Neural progenitor cell (in vitro differentiated cells): ENCODE measurements around the gene TXK. TPM values are rescaled to one million over a fixed set of nuclear protein-coding genes. Genes with fewer than 3 reads are reported as not detected.

Source experiments
- DNase-seq: peaks from one replicate; pipeline ENCODE4 v3.0.0-alpha.2; 2016; ENCODE audit warnings: low spot score
- H2AFZ ChIP-seq: fragments of 200-600 bp; sonication (generic); replicated peaks from 2 replicates; pipeline ENCODE4 v1.6.1; 2016; ENCODE audit warnings: antibody characterized with exemption
- H3F3A ChIP-seq: fragments of 200-600 bp; sonication (generic); 2 replicates; pipeline ENCODE4 v1.6.1; 2016; ENCODE audit warnings: antibody characterized with exemption, low read depth
- H3K27ac ChIP-seq: fragments of 200-600 bp; sonication (generic); 2 replicates; pipeline ENCODE4 v1.5.1; 2016; ENCODE audit warnings: mild to moderate bottlenecking
- H3K27me3 ChIP-seq: fragments of 200-600 bp; sonication (generic); 2 replicates; pipeline ENCODE4 v1.6.1; 2016; ENCODE audit warnings: mild to moderate bottlenecking, moderate library complexity
- H3K36me3 ChIP-seq: fragments of 200-600 bp; sonication (generic); 2 replicates; pipeline ENCODE4 v1.5.1; 2016
- H3K4me1 ChIP-seq: fragments of 200-600 bp; sonication (generic); 2 replicates; pipeline ENCODE4 v1.6.1; 2016; ENCODE audit warnings: mixed run types
- H3K4me2 ChIP-seq: fragments of 200-600 bp; sonication (generic); 2 replicates; pipeline ENCODE4 v1.6.1; 2016
- H3K4me3 ChIP-seq: fragments of 200-600 bp; sonication (generic); 2 replicates; pipeline ENCODE4 v1.5.1; 2016
- H3K79me2 ChIP-seq: fragments of 200-600 bp; sonication (generic); 2 replicates; pipeline ENCODE4 v1.6.1; 2016; ENCODE audit warnings: low read depth
- H3K9ac ChIP-seq: fragments of 200-600 bp; sonication (generic); 2 replicates; pipeline ENCODE4 v1.6.1; 2016
- H3K9me3 ChIP-seq: fragments of 200-600 bp; sonication (generic); 2 replicates; pipeline ENCODE4 v1.5.1; 2016; ENCODE audit warnings: low read depth
- H4K20me1 ChIP-seq: fragments of 200-600 bp; sonication (generic); 2 replicates; pipeline ENCODE4 v1.6.1; 2016; ENCODE audit warnings: low read depth
- H3K27ac Mint-ChIP-seq: 3 replicates; pipeline ENCODE4 v1.8.0; 2021; ENCODE audit warnings: mixed read lengths
- H3K27me3 Mint-ChIP-seq: 2 replicates; pipeline ENCODE4 v1.8.0; 2022; ENCODE audit warnings: low read depth, mild to moderate bottlenecking, inconsistent platforms, moderate library complexity, mixed read lengths; ENCODE audit not compliant: insufficient read depth
- H3K36me3 Mint-ChIP-seq: 3 replicates; pipeline ENCODE4 v1.8.0; 2021; ENCODE audit warnings: mixed read lengths
- H3K4me1 Mint-ChIP-seq: 3 replicates; pipeline ENCODE4 v1.8.0; 2021; ENCODE audit warnings: mixed read lengths
- H3K4me3 Mint-ChIP-seq: 3 replicates; pipeline ENCODE4 v1.8.0; 2021; ENCODE audit warnings: mild to moderate bottlenecking, moderate library complexity, mixed read lengths
- H3K9me3 Mint-ChIP-seq: 3 replicates; pipeline ENCODE4 v1.8.0; 2020; ENCODE audit warnings: mixed read lengths
- EZH2 ChIP-seq: fragments of 200-600 bp; sonication (generic); IDR thresholded peaks from 2 replicates; pipeline ENCODE4 v1.6.1; 2017; ENCODE audit warnings: antibody characterized with exemption, mild to moderate bottlenecking, moderate library complexity
- EZH2phosphoT487 ChIP-seq: fragments of 200-600 bp; sonication (generic); IDR thresholded peaks from 2 replicates; pipeline ENCODE4 v1.6.1; 2017; ENCODE audit warnings: antibody characterized with exemption
- total RNA-seq: library from RNA; depleted of rRNA; stranded (reverse); fragments of >200 nt; gene quantifications from 2 replicates; pipeline ENCODE4 v1.2.3, GENCODE V29; 2015; ENCODE audit warnings: low replicate concordance
- TF ChIP-seq, protein P1 (sequence below): fragments of 200-600 bp; sonication (generic); IDR thresholded peaks from 2 replicates; pipeline ENCODE4 v1.5.1; 2017; ENCODE audit warnings: antibody characterized with exemption, mild to moderate bottlenecking

TXK gene
- total RNA-seq, 1 donor from 2014 or later, result not detected

DNA sequence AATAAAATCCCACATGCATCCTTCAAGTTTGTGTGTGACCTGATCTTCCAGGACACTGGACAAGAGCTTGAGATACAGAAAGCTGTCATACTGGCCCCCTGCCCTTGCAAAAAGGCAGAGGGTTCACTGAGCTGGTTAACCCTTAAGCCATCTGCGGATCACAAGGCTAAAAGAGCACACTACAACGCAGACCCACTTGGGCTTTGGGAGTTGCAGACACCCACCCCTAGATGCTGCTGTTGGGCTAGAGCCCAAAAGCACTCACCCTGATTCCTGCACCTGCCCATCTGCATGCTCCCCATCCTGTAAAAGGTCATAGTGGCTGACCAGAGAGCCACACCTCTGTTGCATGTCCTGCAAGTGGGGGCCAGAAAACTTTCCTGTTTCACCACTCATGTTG is 51.1 kb downstream of the TXK start:
- H3F3A ChIP-seq, result no peaks in the 10 kb centered on the region
- H3K4me3 Mint-ChIP-seq, result no peak overlapping the region

DNA sequence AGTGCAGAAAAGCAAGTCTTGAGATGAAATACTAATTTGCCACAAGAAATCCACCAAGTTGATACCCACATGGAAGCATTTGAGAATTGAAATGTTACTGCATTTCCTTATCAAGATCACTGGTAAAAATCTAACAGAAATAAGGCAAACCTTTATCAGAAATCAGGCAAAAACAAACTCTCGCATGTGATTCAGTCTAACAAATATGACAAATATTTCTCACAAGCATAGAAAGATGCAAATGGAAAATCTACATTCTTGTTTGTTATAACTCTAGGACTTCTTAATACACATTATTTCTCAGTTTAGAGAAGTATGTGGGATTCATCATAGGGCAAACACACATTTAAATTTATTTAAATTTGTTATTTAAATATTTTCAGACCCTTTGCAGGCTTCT is 52.9 kb downstream of the TXK start:
- Histone ChIP-seq H3K79me2 (no peaks in the 10 kb centered on the region), H2AFZ (no peak overlapping the region), H3K27ac (no peak overlapping the region), H3K36me3 (no peaks in the 10 kb centered on the region), H3K4me3 (no peak overlapping the region), H3K4me1 (no peaks in the 10 kb centered on the region), H3K9ac (no peak overlapping the region), H3K4me2 (no peak overlapping the region), H4K20me1 (no peaks in the 10 kb centered on the region), H3F3A (no peaks in the 10 kb centered on the region), H3K9me3 (no peaks in the 10 kb centered on the region), H3K27me3 (no peaks in the 10 kb centered on the region)
- Mint-ChIP-seq H3K4me3 (no peak overlapping the region), H3K4me1 (no peaks in the 10 kb centered on the region), H3K9me3 (no peaks in the 10 kb centered on the region), H3K27ac (no peak overlapping the region), H3K36me3 (no peaks in the 10 kb centered on the region), H3K27me3 (no peaks in the 10 kb centered on the region)
- TF ChIP-seq EZH2phosphoT487 (no peak), EZH2 (no peak)
- TF ChIP-seq, protein P1, sequence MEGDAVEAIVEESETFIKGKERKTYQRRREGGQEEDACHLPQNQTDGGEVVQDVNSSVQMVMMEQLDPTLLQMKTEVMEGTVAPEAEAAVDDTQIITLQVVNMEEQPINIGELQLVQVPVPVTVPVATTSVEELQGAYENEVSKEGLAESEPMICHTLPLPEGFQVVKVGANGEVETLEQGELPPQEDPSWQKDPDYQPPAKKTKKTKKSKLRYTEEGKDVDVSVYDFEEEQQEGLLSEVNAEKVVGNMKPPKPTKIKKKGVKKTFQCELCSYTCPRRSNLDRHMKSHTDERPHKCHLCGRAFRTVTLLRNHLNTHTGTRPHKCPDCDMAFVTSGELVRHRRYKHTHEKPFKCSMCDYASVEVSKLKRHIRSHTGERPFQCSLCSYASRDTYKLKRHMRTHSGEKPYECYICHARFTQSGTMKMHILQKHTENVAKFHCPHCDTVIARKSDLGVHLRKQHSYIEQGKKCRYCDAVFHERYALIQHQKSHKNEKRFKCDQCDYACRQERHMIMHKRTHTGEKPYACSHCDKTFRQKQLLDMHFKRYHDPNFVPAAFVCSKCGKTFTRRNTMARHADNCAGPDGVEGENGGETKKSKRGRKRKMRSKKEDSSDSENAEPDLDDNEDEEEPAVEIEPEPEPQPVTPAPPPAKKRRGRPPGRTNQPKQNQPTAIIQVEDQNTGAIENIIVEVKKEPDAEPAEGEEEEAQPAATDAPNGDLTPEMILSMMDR, result no peak
- no peak for DNase-seq

More for the DNA sequence above, 51.1 kb downstream of the TXK start:
- Mint-ChIP-seq H3K9me3 (no peaks in the 10 kb centered on the region), H3K4me1 (no peaks in the 10 kb centered on the region), H3K36me3 (no peaks in the 10 kb centered on the region), H3K27me3 (no peaks in the 10 kb centered on the region), H3K27ac (no peak overlapping the region)
- H3K4me3 ChIP-seq, result no peak overlapping the region
- no peaks in the 10 kb centered on the region for H3K4me1 ChIP-seq
- no peaks in the 10 kb centered on the region for H3K27me3 ChIP-seq
- H3K4me2 ChIP-seq, result no peak overlapping the region
- H4K20me1 ChIP-seq, result no peaks in the 10 kb centered on the region
- no peaks in the 10 kb centered on the region for H3K9me3 ChIP-seq
- H3K27ac ChIP-seq, result no peak overlapping the region
- H2AFZ ChIP-seq, result no peak overlapping the region
- no peak for DNase-seq
- no peaks in the 10 kb centered on the region for H3K79me2 ChIP-seq
- TF ChIP-seq, protein P1, result no peak
- TF ChIP-seq EZH2 (no peak), EZH2phosphoT487 (no peak)
- no peaks in the 10 kb centered on the region for H3K36me3 ChIP-seq
- H3K9ac ChIP-seq, result no peak overlapping the region

DNA sequence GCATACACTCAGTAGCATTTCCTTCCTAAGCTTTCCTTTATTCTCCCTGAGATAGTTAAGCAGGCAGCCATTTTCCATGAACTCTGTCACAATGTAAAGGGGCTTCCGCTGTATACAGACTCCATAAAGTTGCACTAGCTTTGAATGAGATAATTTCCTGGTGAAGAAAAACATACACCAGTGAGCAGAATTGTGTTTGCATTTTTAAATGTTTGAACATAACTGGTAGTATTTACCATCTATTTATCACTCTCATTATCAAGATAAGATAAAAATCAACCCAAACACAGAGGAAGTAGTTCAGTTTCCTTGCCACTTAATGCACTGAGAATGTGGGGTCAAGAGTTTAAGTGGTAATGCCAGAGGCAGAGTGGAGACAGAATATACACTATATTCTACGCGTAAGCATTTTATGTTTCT is 54.1 kb downstream of the TXK start:
- H3K4me1 Mint-ChIP-seq, result no peaks in the 10 kb centered on the region
- no peak for TF ChIP-seq EZH2
- no peak for TF ChIP-seq EZH2phosphoT487
- H4K20me1 ChIP-seq, result no peaks in the 10 kb centered on the region
- H2AFZ ChIP-seq, result peak overlapping the region; percentile 14
- no peak overlapping the region for H3K9ac ChIP-seq
- H3K9me3 Mint-ChIP-seq, result no peaks in the 10 kb centered on the region
- no peaks in the 10 kb centered on the region for H3K36me3 ChIP-seq
- H3K36me3 Mint-ChIP-seq, result no peaks in the 10 kb centered on the region
- H3K27ac ChIP-seq, result no peak overlapping the region
- H3K9me3 ChIP-seq, result no peaks in the 10 kb centered on the region
- H3K4me3 Mint-ChIP-seq, result no peak overlapping the region
- H3K4me2 ChIP-seq, result no peak overlapping the region
- no peak for DNase-seq
- H3K4me3 ChIP-seq, result no peak overlapping the region
- no peaks in the 10 kb centered on the region for H3K27me3 Mint-ChIP-seq
- H3K79me2 ChIP-seq, result no peaks in the 10 kb centered on the region
- no peaks in the 10 kb centered on the region for H3K27me3 ChIP-seq
- H3K27ac Mint-ChIP-seq, result no peak overlapping the region
- H3K4me1 ChIP-seq, result no peaks in the 10 kb centered on the region
- no peaks in the 10 kb centered on the region for H3F3A ChIP-seq

DNA sequence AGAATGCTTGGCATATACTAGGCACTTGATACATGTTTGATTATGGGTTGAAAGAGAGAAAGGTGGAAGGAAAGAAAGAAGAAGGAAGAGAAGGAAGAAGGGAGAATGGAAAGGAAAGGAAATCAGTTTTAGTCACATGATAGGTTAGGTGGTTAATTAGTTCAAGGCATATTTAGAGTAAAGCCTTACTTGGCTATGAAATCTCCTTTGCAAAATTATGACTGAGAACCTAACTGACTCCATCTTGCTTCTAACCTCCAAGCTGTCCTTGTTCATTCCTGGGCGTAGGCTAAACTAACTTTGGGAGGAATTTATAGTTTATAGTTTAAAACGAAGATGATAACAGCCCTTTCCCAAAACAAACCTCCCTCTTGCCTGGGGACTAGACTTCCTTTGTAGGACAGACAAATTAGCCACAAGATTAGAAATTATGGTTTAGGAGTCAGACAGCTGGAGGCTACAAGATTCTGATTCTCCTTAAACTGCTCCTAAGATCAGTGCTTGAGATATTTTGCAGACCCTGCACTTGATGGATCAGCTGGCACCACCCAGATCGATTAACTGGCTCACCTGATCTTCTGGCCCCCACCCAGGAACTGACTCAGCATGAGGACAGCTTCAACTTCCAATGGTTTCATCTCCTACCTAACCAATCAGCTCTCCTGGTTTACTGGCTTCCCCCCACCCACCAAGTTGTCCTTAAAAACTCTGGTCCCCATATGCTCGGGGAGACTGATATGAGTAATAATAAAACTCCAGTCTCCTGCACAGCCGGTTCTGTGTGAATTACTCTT is 55.0 kb downstream of the TXK start:
- Histone ChIP-seq H3K9ac (no peak overlapping the region), H3K4me3 (no peak overlapping the region), H3F3A (no peaks in the 10 kb centered on the region), H3K27ac (no peak overlapping the region), H4K20me1 (no peaks in the 10 kb centered on the region), H3K27me3 (no peaks in the 10 kb centered on the region), H3K79me2 (no peaks in the 10 kb centered on the region), H3K36me3 (no peaks in the 10 kb centered on the region), H2AFZ (no peak overlapping the region), H3K4me2 (no peak overlapping the region), H3K9me3 (no peaks in the 10 kb centered on the region), H3K4me1 (no peaks in the 10 kb centered on the region)
- no peak for DNase-seq
- H3K27me3 Mint-ChIP-seq, result no peaks in the 10 kb centered on the region
- H3K9me3 Mint-ChIP-seq, result no peaks in the 10 kb centered on the region
- no peaks in the 10 kb centered on the region for H3K36me3 Mint-ChIP-seq
- no peak overlapping the region for H3K27ac Mint-ChIP-seq
- no peaks in the 10 kb centered on the region for H3K4me1 Mint-ChIP-seq
- TF ChIP-seq EZH2, result no peak
- TF ChIP-seq EZH2phosphoT487, result no peak
- TF ChIP-seq, protein P1, result no peak
- H3K4me3 Mint-ChIP-seq, result no peak overlapping the region
